SU-DHL-6 (cell line): ENCODE measurements around the gene PXDC1.

Experiments used
- CTCF ChIP-seq: fragments of 200-600 bp; sonication (generic); IDR thresholded peaks from one replicate; pipeline ENCODE4 v1.5.1; 2017; ENCODE audit warnings: antibody characterized with exemption, mild to moderate bottlenecking, low read length, moderate library complexity; ENCODE audit not compliant: insufficient read depth, poor library complexity, severe bottlenecking
- EZH2phosphoT487 ChIP-seq: fragments of 200-600 bp; sonication (generic), shearing (Covaris generic); conservative IDR thresholded peaks from 2 replicates; pipeline ENCODE4 v1.6.1; 2018; ENCODE audit warnings: mild to moderate bottlenecking, antibody characterized with exemption, low read length, moderate library complexity, mixed read lengths

GRCh38 chr6:3749977-3750316, 1.6 kb downstream of the PXDC1 start:
- TF ChIP-seq CTCF (no peak), EZH2phosphoT487 (no peak)
